NCI-H82 treated with DMSO at 0.1 percent for 48 hours (cell line): Measurements from ENCODE around the gene TMEM132D.
"Not testable (repeated sequence)": the region's sequence is repeated elsewhere in the genome, so short reads cannot be mapped to it uniquely, and the experiment has no call there.

ENCODE experiments used
- DNase-seq: peaks from one replicate; lab custom pipeline; 2025; ENCODE audit not compliant: unreplicated experiment; lab: John Stamatoyannopoulos, UW

TMEM132D gene

GRCh38 chr12:129903956-129904829 lies at the start of gene TMEM132D:
Gene TMEM132D (minus strand): TSS chr12:129904025.
- DNase-seq = no peak

- no peak for DNase-seq
Observed at GRCh38 chr12:129949651-129950050, 45.8 kb upstream of the TMEM132D start.

- DNase-seq = no peak
Observed at GRCh38 chr12:129941618-129942017, 37.8 kb upstream of the TMEM132D start.

- no peak for DNase-seq
Observed at GRCh38 chr12:129938089-129938488, 34.3 kb upstream of the TMEM132D start.

GRCh38 chr12:129937426-129937825 lies 33.6 kb upstream of the TMEM132D start:
- DNase-seq = no peak

- no peak for DNase-seq
Observed at GRCh38 chr12:129928643-129929042, 24.8 kb upstream of the TMEM132D start.

- no peak for DNase-seq
Observed at GRCh38 chr12:129927316-129927900, 23.6 kb upstream of the TMEM132D start.

- peak; percentile 5 for DNase-seq
Observed at GRCh38 chr12:129911428-129912049, 7.7 kb upstream of the TMEM132D start.

- no peak for DNase-seq
Observed at GRCh38 chr12:129909051-129910020, 5.5 kb upstream of the TMEM132D start.

GRCh38 chr12:129903092-129903945 lies 506 bp downstream of the TMEM132D start:
- DNase-seq = no peak

- no peak for DNase-seq
Observed at GRCh38 chr12:129902371-129903091, 1.3 kb downstream of the TMEM132D start.

GRCh38 chr12:129901254-129901653 lies 2.6 kb downstream of the TMEM132D start:
- no peak for DNase-seq

GRCh38 chr12:129900306-129900705 lies 3.5 kb downstream of the TMEM132D start:
- DNase-seq = no peak

GRCh38 chr12:129899045-129899444 lies 4.8 kb downstream of the TMEM132D start:
- not testable (repeated sequence) for DNase-seq

GRCh38 chr12:129893691-129894090 lies 10.1 kb downstream of the TMEM132D start:
- DNase-seq = no peak

GRCh38 chr12:129887101-129887500 lies 16.7 kb downstream of the TMEM132D start:
- DNase-seq = no peak

GRCh38 chr12:129886541-129886940 lies 17.3 kb downstream of the TMEM132D start:
- DNase-seq = no peak

GRCh38 chr12:129885287-129885686 lies 18.5 kb downstream of the TMEM132D start:
- no peak for DNase-seq

- no peak for DNase-seq
Observed at GRCh38 chr12:129877411-129877810, 26.4 kb downstream of the TMEM132D start.
